ENCODE data around the gene EPS8.
"Not testable (repeated sequence)": the region's sequence is repeated elsewhere in the genome, so short reads cannot be mapped to it uniquely, and the experiment has no call there.

EPS8 gene

DNA sequence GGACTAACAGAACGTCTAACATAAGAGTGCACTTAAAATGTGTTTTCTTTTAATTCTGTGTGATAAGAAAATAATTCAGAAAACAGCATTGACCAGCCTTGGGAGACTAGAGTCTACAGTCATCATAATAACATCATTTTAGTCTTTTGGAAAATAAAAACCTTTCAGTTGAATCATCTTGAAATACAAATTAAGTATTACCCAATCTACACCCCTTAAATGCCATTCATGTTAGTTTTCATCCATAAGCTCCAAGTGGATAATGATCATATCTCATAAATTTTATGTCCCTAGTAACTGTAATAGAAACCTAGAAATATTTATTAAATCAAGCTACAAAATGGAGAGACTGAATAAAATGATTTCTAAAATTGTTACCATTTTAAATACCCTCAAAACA is 32.4 kb downstream of the EPS8 start:
- DNase-seq (ENCODE audit: low spot score) = no peak

DNA sequence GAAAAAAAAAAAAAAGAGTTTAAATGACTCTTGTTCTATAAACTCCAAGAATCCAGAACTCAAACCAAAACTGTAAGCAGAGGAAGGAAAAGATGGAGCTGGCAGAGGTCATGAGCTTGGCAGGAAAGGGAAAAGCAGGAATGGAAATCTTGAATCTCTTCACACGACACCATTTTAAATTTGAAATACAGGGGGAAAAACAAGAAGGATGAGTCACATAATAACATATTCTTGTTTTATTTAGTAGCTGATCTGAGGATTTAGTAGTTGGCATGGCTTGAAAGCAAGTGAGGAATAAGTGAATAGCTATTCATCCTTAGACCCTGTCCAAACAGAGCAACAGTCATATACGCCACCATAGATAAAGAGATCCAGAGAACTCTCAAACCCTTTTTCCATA is 35.0 kb downstream of the EPS8 start:
- no peak for DNase-seq (ENCODE audit: low spot score)

DNA sequence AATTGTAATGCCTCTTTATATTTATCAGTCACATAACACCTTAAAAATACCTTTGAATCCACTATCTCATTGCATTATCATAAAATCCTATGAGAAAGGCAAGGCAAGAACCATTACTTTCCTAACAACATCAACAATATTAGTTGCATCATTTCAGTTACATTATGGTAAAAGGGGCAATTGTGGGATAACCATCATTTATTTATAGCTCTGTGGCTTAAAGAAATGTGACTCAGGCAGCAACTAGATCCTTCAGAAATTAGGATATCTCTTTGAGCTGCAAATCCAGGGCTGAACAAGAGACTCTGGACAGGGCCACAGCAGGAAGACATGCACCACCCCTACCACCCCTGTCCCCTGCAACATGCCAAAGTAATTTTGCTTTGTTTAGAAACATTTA is 36.4 kb downstream of the EPS8 start:
- no peak for DNase-seq (ENCODE audit: low spot score)

DNA sequence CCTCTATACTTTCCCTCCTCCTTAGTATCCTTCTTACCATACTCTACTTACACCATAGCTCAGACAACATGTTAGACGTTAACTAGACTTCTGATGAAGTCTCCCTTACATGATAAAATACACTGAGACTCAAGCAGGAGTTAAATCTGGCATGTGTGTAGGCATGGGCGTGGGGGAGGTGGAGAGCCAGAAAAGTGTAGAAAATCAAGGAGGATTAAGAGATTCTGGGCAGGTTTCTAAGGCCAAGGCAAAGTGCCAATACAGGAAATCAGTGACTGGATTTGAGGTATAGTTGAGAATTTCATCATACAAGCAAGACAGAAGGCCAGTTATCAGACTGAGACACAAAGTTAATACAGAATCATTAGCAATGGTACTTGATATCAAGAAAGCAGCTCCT is 37.4 kb downstream of the EPS8 start:
- DNase-seq (ENCODE audit: low spot score) = no peak

DNA sequence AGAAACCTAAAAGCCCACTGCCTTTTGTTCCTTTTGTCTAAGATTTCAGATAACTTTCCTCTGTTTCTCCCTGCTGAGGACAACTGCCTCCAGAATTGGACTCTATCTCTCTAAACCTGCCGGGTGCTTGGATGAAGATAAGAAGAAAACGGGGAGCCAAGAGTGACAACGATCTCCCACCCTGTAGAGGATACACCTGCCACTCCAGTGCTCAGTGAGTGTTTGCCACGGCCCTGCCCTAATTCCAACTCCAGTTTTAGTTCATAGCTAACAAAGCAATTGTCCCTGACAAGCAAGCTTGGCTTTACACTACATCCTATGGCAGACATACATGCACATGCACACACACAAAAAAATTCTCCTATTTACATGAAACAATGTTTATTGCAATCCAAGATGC is 39.3 kb downstream of the EPS8 start:
- DNase-seq (ENCODE audit: low spot score) = no peak

DNA sequence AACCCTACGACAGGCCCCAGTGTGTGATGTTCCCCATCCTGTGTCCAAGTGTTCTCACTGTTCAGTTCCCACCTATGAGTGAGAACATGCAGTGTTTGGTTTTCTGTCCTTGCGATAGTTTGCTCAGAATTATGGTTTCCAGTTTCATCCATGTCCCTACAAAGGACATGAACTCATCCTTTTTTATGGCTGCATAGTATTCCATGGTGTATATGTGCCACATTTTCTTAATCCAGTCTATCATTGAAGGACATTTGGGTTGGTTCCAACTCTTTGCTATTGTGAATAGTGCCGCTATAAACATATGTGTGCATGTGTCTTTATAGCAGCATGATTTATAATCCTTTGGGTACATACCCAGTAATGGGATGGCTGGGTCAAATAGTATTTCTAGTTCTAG is 47.3 kb downstream of the EPS8 start:
- not testable (repeated sequence) for DNase-seq (ENCODE audit: low spot score)

DNA sequence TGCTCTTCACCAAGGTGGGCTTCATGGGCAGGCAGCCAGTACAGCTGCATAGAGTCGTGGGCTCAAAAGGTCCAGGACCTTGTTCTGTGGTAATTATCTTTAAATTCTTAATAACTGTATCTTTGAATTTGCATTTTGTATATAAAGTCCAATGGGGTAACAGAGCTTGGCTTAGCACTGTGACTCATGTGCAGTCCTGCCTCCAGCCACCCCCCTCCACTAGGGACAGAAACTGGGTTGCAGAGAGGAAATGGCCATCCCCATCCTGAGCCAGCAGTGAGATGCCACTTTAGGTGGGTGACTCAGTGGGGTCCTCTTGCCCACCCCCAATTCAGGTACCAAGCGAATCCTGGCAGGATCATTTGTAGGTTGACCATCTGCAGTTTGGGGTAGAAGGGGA is 48.1 kb downstream of the EPS8 start:
- DNase-seq (ENCODE audit: low spot score) = no peak

DNA sequence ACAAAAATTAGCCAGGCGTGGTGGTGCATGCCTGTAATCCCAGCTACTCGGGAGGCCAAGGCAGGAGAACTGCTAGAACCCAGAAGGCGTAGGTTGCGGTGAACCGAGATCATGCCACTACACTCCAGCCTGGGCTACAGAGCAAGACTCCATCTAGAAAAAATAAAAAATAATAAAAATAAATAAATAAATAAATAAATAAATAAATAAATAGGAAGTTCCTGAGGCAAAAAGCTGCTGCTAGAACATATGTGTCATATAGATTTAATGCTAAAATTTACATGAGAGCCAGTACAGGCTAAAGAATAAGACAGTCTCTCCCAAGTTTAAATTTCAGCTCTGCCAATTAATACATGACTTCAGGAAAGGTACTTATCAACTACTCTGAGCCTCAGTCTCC is 48.8 kb downstream of the EPS8 start:
- DNase-seq (ENCODE audit: low spot score) = not testable (repeated sequence)

DNA sequence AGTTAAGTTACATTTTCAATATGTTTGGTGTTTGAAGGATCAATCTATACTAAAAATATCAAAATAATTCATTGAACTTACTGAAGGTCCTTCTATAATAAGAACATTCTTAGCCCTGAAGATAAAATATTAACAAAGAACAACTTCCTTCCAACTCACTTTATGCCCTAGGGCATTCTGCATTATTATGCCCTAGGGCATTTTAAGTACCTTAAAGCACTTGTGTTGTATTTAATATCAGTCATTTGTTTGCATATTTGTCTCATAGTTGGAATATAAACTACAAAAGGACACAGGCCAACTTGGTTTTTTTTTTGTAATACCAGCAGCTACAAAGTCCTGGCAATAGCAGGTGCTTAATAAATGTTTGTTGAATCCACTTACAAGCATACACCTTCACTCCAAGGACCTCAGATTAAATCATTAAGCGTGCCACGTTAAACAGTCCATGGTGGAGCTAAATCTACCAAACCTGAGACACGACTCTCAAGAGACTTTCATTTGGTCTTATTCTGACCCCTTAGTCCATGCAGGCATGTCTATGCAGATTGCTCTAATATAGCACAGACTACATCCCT is 50.7 kb downstream of the EPS8 start:
- DNase-seq (ENCODE audit: low spot score) = no peak

DNA sequence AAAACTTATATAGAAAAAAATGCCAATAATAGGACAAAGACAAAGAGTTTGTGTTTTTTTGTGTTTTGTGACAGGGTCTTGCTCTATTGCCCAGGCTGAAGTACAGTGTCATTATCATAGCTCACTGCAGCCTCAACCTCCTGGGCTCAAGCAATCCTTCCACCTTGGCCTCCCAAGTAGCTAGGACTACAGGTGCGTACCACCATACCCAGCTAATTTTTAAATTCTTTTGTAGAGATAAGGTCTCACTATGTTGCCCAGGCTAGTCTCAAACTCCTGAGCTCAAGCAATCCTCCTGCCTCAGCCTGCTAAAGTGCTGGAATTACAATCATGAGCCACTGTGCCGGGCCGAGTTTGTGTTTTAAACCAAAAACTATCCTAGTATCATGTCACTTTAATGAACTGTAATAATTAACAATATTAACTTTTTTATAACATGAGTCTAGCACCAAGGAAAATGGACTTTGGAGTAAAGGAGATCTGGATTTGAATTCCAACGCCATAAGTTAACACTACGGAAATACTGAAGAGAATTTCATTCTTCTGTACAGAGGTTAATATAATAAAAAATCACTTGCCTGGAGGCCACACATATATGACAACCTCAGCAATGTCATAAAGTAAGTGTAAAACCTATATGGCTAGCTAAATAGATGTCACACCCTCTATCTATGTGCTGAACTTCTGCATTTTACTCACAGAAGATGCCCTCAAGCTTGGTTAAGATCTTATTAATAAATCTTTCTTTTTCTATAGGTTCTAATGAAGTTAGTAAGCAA is 53.2 kb downstream of the EPS8 start:
- DNase-seq (ENCODE audit: low spot score) = no peak

DNA sequence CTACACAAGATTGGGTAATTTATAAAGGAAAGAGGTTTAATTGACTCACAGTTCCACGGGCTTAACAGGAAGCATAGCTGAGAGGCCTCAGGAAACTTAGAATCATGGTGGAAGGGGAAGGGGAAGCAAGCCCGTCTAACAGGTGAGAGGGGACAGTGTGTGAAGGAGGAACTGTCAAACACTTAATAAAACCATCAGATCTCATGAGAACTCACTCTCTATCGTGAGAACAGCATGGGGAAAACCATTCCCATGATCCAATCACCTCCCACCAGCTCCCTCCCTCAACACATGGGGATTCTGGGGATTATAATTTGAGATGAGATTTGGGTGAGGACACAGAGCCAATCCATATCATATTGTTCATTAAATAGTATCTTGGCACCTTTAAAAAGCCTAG is 56.1 kb downstream of the EPS8 start:
- DNase-seq (ENCODE audit: low spot score) = no peak

DNA sequence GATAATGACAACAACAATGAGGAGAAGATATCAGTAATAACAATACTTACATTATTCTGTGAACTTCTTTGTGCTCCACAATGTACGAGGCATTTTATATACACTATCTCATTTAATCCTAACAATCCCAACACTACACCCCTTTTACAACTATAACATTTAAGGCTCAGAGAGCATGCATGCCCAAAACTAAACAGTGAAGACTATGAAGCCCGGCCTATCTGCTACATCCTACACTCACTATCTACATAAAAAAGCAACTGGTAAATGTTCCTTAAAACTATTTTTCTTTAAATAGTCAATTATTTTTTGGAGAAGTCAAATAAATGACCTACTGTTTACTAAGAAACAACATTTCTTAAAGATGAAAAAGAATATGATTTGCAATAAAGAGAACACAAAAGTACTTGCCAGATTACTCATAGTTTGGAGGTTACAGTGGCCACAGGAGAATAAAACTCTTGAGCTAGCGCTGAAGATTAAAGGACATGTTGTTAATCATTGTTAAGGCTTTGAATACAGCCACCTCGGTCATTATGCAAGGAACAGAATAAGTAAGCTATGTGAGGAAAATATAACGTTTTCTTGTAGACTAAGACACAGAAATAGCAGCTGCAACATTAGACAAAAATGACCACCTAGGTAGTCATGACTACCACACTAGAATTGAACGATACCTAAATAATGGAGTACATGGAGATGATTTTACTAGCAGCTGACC is 56.7 kb downstream of the EPS8 start:
- no peak for DNase-seq (ENCODE audit: low spot score)

DNA sequence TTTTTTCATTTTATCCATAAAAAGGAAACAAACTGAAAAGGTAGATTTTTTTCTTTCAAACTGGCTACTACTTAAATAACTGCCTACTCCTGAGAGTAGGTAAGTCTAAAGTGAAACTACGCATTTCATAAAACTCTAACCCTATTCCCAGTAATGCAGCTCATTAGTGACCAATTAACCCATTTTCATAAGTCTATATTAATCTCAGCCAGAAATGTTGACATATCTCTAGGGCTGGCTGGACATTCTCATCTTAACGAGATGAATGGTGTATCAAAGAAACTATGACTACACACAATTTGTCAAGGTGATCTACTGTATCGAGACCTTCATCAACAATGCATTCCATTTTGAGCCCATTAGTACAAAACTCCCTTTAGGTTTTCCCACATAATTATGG is 57.2 kb downstream of the EPS8 start:
- no peak for DNase-seq (ENCODE audit: low spot score)

DNA sequence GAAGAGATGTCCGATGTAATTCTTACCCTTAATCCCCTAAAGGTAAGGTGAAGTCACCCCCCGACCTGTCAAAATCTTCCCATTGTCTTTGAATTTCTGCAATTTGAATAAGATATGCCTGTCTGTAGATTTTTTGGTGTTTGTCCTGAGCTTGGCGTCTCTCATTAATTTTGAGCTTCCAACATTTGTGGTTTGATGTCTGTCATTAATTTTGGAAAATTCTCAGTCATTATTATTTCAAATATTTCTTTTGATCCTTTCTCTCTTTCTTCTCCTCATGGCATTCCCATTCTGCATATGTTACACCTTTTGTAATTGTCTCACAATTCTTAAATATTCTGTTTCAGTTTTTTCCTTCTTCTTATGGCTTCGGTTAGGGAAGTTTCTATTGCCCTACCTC is 60.1 kb downstream of the EPS8 start:
- no peak for DNase-seq (ENCODE audit: low spot score)

DNA sequence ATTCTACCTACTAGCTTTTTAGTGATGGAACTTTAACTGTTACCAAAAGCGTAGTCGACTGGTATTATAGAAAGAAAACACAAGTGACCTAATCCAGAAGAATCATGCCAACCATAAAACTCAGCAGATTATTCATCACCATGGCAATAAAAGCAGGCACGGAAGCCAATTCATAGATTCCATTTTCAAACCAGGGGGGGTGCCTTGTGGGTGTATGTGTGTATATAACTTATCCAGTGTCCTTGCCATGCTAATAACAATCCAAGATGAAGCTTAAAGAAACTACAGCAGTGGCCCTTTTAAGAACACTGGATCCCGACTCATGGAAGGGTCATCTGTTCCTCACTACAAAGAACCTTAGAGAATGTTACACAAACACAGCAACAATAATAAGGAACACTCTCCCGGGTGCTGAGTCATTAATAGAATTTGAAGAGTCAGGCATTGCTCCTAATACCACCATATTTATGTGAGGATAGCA is 61.0 kb downstream of the EPS8 start:
- DNase-seq (ENCODE audit: low spot score) = no peak

DNA sequence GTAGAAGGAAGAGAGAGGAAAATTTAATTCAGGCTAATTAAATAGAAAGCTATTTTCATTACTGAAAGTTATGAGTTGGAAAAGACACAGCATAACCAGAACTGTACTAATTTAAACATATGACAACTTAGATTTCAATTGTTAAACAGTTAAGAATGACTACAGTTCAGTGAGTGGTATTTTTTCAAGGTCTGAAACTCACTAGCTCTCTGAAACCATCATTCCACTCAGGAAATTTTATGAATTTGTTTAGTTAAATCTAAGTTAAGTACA is 62.4 kb downstream of the EPS8 start:
- no peak for DNase-seq (ENCODE audit: low spot score)

DNA sequence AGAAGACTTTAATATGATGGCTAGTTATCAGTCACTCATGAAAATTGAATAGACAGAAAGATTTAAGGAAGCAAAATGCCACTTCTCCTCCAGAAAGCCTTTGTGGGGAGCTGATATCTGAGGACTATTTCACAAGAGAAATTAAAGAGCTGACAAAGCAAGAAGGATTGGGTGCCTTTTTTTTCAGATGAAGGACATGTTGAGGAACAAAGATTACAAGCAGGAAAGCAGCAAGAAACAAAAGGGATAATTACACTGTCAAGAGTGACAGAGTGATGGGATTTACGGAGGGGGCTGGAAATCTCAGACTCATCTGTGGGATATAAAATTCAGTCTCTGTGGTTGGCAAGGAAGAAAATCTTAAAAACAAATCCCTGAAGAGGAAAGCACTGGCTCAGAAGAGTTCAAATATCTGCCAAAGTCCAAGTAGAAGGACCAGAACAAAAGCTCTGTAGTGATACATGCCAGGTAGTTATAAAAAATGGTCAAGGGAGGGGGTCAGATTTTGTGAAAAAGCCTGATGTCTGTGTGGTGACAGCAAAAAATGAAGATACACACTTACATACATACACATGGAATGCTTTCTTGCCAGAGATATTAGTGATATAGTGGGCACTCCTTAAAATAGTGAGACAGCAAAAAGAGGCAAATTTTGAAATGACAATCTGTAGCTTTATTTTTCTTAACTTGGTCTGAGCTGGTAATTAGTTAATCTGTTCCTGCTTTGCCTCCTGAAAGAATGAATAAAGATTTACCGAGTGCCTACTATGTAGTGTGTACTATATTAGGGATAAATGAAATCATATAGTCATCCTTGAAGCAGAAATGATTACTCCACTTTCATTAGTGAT is 62.9 kb downstream of the EPS8 start:
- no peak for DNase-seq (ENCODE audit: low spot score)

DNA sequence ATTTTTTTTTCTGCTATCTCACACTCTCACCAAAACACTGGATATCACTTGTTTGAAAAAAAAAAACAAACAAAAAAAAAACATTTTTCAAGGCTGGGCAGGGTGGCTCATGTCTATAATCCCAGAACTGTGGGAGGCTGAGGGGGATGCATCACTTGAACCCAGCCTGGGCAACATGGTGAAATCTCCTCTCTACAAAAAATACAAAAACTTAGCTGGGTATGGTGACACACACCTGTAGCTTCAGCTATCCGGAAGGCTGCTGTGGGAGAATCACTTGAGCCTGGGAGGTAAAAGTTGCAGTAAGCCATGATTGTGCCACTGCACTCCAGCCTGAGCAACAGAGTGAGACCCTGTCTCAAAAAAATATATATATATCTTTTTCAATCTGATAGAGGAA is 66.2 kb downstream of the EPS8 start:
- DNase-seq (ENCODE audit: low spot score) = no peak

DNA sequence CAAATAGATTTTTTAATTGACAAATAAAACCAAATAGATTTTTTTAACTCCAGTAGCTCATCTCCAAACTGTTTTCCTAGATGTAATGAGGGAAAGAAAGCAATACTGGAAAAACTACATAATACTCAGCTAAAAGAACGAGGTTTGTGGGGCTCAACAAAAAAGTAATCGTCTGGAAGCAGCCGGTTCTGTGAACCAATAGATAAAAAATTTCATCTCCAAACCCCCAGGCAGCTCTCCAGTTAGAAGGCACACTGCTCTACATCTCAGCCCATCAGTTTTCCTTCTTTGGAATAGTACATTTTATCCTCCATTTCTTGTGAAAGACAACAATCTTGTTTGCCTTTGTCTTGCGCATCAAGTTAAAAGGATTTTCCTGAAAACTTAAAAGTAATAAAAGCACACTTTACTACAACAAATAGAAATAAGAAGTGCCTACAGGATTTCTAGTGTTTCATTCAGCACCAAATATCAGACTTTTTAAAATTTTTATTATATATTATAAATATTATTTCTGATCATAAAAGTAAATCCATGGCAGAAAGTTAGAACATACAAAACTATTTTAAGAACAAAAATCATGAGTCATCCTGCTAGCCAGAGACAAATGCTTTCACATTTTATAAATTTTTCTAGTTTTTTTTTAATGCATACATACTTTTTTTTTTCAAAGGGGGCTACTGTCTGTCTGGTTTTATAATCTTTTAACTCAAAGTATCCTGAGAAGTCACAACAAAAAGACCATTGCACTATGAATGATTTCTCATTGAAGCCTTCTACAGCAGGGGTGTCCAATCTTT is 67.7 kb downstream of the EPS8 start:
- no peak for DNase-seq (ENCODE audit: low spot score)

DNA sequence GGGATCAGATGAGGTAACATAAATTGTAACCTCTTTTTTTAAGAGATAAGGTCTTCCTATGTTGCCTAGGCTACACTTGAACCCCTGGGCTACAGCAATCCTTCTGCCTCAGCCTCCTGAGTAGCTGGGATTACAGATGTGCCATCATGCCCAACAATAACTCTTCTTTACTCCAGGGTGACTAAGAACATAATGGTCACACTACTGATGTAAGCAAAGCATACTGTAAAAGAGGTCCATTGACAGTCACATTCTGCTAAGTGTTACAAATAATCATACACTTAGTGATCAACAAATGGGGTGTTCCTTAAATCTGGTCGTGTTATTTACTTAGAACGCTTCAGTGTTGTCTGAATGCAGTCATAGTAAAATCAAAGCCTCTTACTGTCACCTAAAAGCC is 68.9 kb downstream of the EPS8 start:
- DNase-seq (ENCODE audit: low spot score) = no peak

DNA sequence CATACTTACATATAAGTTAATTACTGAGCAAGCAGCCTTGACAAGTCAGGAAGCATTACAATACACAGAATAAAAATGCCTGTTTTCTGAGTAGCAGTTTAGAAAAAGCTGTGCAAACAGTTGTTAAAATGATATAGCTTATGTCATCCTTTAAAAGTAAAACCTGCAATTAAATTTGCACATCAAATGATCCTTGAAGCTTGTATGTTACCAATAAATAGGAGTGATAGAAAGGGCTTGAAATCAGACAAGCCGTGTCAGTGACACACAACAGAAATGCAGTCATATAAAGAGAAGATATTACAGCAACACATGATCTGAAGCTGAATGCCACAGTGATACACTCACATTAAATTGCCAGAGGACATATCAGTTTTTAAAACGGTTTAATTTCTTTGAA is 70.0 kb downstream of the EPS8 start:
- DNase-seq (ENCODE audit: low spot score) = peak; percentile 6

All from NAMALWA (cell line).